GM13977 (cell line): Measurements from ENCODE around the gene UBXN10.

Experiments used
- DNase-seq: peaks from one replicate; pipeline ENCODE4 v3.0.0; 2012; ENCODE audit warnings: low spot score
- in situ Hi-C: fragments of 300-500 bp; cut with MboI; formaldehyde crosslinking; loops from one replicate; pipeline ENCODE4 v1.12.0; 2022; ENCODE audit warnings: low sequenced_read_pairs, low pct_unique_long_range_greater_than_20kb, mixed read lengths, inconsistent platforms; ENCODE audit not compliant: unreplicated experiment
- TF ChIP-seq, protein P1 (sequence below): IDR thresholded peaks from 2 replicates; pipeline ENCODE4 v1.5.1; 2012; ENCODE audit warnings: mild to moderate bottlenecking, control low read depth; ENCODE audit not compliant: insufficient read depth; ENCODE audit errors: extremely low read depth, missing control alignments

Gene UBXN10

DNA sequence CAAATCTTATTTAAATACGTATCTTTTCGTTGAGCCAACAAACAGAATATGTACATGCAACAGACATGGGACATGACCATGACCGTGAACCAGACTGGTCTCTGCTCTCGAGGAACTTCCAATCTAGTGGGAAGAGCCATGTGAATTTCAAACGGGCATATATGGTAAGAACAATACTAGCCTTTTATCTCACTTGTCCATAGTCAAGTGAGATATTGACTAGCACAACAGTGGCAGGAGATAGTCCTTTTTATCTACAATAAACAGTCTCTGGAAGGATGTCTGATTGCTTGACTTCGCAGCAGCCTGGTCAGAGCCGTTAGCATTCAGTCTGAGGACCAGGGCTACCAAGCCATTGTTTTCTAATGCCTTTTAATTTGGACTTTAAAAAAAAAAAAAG lies 13.0 kb downstream of the UBXN10 start:
- TF ChIP-seq, protein P1, sequence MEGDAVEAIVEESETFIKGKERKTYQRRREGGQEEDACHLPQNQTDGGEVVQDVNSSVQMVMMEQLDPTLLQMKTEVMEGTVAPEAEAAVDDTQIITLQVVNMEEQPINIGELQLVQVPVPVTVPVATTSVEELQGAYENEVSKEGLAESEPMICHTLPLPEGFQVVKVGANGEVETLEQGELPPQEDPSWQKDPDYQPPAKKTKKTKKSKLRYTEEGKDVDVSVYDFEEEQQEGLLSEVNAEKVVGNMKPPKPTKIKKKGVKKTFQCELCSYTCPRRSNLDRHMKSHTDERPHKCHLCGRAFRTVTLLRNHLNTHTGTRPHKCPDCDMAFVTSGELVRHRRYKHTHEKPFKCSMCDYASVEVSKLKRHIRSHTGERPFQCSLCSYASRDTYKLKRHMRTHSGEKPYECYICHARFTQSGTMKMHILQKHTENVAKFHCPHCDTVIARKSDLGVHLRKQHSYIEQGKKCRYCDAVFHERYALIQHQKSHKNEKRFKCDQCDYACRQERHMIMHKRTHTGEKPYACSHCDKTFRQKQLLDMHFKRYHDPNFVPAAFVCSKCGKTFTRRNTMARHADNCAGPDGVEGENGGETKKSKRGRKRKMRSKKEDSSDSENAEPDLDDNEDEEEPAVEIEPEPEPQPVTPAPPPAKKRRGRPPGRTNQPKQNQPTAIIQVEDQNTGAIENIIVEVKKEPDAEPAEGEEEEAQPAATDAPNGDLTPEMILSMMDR, result no peak
- in situ Hi-C loops, result no loop called here
- DNase-seq, result no peak

- in situ Hi-C loops, result no loop called here
- TF ChIP-seq, protein P1, result no peak
Measured at GRCh38 chr1:20199403-20199802, 13.5 kb downstream of the UBXN10 start.

DNA sequence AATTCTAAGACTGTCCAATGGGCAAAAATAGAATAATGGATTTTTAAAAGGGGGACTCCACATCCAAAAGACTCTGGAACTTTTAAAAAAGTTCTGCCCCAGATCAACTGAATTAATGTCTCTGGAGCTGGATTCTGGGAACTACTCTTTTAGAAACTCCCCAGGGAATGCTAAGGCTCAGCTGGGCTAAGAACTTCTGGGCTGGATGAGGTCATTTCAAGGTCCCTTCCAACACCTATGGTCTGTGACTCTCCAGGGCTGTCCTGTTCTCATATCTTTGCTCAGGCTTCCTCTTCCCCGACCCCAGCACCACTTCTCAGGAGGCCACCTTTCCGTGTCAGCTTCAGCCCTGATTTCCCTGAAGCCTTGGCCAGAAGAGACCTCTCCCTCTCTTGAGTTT lies 13.9 kb downstream of the UBXN10 start:
- TF ChIP-seq, protein P1, result no peak
- in situ Hi-C loops, result no loop called here
- no peak for DNase-seq

More at GRCh38 chr1:20199403-20199802, 13.5 kb downstream of the UBXN10 start:
- DNase-seq, result no peak

GRCh38 chr1:20200966-20201365 lies 15.1 kb downstream of the UBXN10 start:
- in situ Hi-C loops, result no loop called here
- TF ChIP-seq, protein P1, result no peak
- DNase-seq, result no peak

DNA sequence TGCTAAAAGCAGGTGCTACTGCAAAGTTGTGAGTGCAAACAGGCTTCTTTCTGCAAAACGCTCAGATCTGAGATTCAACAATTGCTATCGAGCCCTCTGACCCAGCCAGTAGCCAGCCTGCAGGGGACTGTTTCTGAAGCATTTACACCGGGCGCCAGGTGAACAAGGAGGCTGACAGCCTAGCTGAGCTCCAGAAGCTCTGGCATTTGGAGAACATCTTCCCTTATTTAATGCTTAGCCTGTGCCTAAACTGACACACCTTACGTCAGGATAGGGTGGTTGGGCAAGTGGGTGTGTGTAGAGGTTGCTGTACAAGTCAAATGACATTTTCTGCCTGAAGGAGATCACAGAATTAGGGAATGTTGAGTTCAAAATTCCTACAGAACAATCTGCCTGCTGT lies 16.3 kb downstream of the UBXN10 start:
- no peak for DNase-seq
- TF ChIP-seq, protein P1, result no peak
- in situ Hi-C loops, result no loop called here

DNA sequence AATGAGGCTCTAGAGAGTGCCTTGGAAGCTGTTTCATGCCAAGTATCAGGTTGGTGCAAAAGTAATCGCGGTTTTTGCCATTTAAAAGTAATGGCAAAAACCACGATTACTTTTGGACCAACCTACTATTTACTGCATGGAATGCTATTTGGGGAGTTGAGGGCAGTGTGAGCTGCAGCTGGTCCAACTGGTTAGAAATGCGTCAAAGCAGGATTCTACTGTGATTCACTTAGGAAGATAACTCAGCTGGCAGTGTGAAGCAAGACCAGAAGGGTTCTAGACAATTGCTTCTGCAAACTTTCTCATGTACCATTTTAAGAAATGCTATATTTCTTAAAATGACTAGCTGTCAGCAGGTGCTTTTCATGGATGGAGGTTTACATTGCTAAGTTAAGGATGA lies 21.6 kb downstream of the UBXN10 start:
- no peak for DNase-seq
- in situ Hi-C loops, result no loop called here

More for the DNA sequence above, 21.6 kb downstream of the UBXN10 start:
- TF ChIP-seq, protein P1, result no peak
